ENCODE measurements around the gene FOXI1.

FOXI1 gene

DNA sequence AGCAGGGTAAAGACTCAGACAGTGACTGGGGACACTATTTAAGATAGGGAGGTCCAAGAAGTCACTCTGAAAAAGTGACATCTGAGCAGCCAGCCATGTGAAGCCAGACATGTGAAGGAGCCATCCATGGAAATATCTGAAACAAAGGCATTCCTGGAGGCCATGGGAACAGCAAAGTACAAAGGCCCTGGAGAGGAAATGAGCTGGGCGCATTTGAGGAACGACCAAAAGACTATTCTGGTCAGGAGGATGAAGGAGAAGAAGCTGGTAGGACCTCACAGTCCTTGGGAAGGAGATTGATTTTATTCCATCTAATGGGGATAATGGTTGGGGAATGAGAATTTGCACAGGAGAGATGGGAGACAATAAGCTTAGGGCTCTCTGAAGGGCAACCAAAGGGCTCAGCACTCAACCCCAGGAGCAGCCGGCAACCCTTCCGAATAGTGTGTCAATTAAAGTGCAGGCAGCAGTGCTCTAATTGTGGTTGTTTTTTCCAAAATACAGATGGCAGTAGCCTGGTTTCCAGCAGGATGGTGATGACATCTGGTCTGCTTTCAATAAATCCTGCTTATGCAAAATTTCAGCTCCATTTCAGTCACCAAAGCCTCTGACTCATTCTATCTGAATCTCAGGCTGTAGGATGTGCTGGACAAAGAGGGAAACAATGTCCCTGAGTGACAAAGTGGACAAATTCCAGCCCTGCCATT, 26.7 kb downstream of the FOXI1 start:
- DNase-seq: no peak

GRCh38 chr5:170132976-170133448, 27.3 kb downstream of the FOXI1 start:
- DNase-seq: no peak

DNA sequence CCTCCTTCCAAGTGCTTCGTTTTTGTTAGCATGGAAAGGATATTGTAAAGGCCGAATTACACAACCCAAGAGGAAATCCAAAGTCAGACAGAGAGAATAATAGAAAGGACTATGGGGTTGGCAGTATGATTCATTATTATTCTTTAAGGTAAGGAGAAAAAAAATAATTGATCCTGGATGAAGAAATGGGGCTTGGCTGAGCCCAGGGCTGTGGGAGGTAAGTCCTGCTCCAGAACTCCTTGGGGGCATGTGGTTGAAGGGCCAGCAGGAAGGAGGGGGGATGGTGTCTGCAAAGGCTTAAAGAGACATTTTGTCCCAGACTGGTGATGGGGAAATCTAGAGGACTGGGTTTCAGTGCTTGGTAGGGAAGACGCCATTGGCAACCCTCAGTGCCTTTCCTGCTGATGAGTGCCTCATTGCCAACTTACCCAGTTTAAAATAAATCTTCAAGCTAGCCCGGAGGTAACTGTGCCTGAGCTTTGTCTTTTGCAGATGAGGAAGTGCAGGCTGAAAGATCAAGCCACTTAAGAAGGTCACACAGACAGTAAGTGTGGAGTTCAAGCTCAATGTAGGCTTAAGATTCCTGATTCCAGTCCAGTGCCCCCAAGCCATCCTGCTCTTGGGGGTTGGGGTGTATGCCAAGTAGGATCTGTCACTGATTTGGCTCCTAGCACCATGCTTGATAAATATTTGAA, 30.2 kb downstream of the FOXI1 start:
- no peak for DNase-seq

GRCh38 chr5:170136506-170136905, 30.8 kb downstream of the FOXI1 start:
- no peak for DNase-seq

DNA sequence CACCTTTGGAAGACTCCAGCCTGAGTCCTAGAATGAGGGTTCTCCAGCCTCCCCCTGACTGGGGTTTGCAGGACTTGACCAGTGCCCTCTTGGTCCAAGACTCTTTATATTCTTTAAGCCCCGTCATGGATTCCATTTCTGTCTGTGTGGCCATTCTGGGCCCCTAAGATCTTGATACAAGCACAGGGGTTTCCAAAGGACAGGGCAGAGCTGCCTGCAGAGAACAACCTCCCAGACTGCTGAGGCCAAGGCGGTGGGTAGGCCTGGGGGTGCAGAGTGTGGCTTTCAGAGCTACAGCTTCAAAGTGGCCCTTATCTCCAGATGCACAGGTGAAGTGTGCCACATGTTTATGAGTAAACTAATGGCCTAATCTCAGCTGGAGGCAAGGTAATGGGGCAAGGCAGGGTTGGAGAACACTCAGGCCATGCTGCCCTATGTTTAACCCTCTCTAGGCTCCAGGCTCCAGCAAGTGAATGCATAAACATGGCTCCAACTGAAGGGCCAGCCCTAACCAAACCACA, 32.1 kb downstream of the FOXI1 start:
- DNase-seq: no peak

GRCh38 chr5:170138273-170138672, 32.6 kb downstream of the FOXI1 start:
- DNase-seq: no peak

- no peak for DNase-seq
Measured at GRCh38 chr5:170139786-170140335, 34.2 kb downstream of the FOXI1 start.

GRCh38 chr5:170141196-170141595, 35.5 kb downstream of the FOXI1 start:
- peak; percentile 50 for DNase-seq

DNA sequence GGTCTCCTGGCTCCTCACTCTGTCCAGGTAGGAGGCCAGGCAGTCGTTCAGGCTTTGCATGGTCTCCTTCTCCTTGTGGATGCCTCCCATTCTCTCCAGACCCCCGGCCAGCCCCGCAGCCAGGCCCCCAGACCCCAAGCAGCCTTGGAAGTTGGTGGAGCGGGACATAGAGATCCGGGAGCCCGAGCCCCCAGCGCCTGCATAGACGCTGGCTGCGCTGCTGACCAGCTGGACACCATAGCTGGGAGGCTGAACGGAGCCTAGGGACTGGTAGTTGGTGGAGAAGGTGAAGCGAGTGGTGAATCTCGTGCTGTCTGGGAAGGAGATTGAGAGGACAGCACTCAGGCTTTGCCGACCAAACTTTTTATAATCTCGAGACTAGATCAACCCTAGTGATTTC, 35.9 kb downstream of the FOXI1 start:
- DNase-seq: no peak

- DNase-seq: no peak
Measured at GRCh38 chr5:170142196-170142595, 36.5 kb downstream of the FOXI1 start.

DNA sequence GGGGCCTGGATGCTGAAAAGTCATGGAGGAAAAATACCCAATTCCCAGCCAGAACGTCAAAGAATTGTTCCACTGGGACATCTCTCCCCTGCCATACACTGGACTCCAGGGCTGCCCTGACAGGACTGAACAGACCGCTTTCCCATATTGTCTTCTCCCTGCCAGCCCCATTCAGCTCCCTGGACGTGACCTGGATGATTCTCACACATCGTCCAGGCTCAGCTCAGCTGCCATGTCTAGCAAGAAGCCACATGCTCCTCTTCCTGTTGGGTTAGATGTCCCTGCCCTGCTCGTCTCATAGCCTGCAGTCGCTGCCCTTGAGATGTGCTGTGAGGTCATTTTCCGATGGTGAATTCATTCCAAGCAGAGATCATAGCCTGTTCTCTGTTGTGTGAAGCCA, 37.4 kb downstream of the FOXI1 start:
- DNase-seq: no peak

DNA sequence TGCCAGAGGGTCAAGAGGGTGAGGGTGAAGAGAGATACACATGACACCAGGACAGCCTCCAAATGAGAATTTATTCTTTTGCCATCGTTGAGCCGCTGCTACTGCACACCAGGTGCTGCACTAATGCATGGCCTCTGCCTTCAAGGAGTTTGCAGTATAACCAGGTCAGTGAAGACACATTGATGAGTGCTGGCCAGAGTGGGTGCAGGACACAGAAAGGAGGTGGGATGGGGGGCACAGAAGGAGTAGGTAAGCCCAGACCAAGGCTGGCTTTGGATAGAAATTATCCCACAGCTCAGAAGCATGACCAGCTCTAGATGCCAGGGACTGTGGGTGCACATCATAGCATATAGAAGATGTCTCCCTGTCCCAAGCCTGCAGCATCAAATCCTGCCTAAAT, 38.0 kb downstream of the FOXI1 start:
- no peak for DNase-seq

DNA sequence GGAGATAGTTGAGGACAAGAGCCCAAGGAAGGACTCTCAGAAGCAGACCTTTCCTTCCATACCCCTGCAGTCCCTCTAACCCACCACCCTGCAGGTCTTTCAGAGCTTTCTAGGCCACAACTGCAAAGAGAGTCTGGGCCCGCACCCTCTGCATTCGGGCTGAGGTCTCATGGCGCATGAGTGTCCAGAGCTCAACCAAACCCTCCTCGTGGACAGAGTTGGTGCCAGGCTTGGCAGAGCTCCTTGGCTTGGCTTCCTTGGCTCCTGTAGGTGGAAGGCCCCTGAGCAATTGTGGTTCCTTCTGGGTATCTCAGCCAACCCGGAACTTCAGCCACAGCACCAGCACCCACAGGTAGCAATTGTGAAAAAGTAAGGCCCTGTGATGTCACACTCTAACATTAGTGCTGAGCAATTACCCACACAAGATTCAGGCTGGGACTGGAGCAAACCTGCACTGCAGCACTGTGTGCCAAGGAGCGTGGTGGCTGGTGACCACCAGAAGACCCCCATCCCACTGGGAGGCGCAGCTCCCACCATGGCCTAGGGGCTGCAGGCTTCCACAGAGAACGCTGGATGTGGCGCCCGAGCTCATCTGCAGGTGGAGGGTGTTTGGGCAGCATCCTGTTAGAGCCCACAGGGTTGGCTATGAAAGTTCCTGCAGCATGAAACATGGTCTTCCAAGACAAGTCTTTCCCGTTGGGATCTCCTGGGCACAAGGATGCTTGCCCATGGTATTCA, 38.8 kb downstream of the FOXI1 start:
- no peak for DNase-seq

DNA sequence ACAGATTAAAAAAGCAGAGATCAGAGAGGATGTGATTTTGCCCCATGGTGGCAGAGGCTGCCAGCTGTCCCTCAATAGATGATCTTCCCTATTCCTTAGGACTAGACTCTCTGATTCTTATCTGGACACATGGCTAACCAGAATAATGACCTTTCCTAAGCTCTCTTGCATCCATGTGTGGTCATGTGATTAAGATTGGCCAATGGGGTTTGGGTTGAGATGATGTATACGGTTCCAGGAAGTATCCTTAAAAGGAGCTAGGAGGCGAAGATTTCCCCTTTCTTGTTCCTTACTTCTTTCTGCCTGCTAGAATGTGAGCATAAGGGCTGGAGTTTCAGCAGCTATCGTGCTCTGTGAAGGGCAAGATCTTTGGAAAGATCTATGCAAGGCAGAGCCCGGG, 39.8 kb downstream of the FOXI1 start:
- DNase-seq: no peak

GRCh38 chr5:170147051-170147752, 41.5 kb downstream of the FOXI1 start:
- no peak for DNase-seq

DNA sequence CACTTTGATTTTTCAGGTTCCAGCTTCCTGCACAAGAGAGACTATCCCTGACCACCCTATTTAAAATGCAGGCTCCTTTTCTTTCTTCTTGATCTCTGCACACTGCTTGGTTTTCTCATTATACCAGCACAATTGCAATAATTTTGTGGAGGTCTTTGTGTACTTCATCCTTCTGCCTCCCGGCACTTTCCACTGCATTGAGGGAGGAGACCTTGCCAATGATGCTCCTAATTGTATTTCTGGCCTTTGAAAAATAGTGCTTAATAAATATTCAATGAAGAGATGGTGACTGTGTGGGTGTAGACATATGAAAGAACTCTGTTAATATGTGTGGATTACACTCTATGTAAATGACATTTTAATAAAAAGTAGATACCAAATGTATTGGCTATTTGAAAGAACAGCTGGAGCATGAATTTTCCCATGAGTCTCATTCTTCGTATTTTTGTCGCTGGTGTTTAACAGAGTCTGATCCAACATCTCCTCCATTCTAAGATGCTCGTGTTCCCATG, 42.1 kb downstream of the FOXI1 start:
- DNase-seq: no peak

DNA sequence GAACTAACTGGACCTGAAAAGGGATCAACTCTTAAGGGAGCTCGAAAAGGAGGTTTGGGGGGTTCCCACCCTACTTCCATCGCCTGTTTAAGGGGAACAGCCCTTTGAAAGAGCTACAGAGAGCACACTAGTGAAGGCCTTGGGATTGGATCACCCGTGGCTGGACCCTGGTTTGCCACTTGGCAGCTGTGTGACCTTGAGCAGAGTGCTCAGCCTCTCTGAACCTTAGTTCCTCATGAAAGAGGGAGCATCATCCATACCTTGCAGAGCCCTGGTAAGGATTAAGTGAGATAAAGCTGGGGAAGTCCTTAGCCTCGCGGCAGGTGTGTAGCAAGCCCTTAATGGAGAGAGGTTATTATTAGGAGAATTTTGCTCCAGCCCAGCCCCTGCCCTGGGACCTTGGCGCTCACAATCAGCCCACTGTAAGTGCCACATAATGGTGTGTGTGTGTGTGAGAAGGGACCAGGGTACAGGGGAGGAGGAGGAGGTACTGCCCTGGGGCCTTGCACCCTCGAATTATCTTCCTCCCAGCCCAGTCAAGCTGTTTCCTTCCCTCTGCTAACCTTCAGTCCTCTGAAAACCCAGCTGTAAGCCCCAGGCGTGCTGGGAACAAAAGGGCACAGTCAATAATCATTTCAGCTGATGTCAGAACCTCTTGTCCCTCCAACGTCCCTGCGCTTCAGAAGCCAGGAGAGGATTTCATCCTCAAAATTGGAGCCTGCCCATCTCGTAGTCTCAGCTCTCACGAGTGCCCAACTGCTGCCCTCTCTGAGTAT, 42.9 kb downstream of the FOXI1 start:
- DNase-seq: no peak

- DNase-seq: no peak
Measured at GRCh38 chr5:170149206-170149515, 43.5 kb downstream of the FOXI1 start.

GRCh38 chr5:170150713-170151096, 45.0 kb downstream of the FOXI1 start:
- no peak for DNase-seq

- DNase-seq: no peak
Measured at GRCh38 chr5:170151097-170151831, 45.6 kb downstream of the FOXI1 start.

GRCh38 chr5:170152767-170153166, 47.1 kb downstream of the FOXI1 start:
- no peak for DNase-seq
